BJ (cell line): ENCODE results near the gene MSRB3. TPM values are rescaled to one million over a fixed set of nuclear protein-coding genes. Genes with fewer than 3 reads are reported as not detected.

Source experiments
- CTCF ChIA-PET: fragments of 350-600 bp; formaldehyde crosslinking; extraction: SDS; loops from one replicate; lab custom pipeline; 2021; ENCODE audit warnings: antibody characterized with exemption, inconsistent platforms; lab: Yijun Ruan, JAX
- POLR2A ChIA-PET: fragments of 300-600 bp; sonication (Branson Sonifier 250); formaldehyde crosslinking; extraction: SDS; loops from one replicate; lab custom pipeline; 2021; ENCODE audit warnings: antibody characterized with exemption; lab: Charles Lee
- DNase-seq: peaks from one replicate; pipeline ENCODE4 v3.0.0-alpha.2; 2011; ENCODE audit warnings: low read depth
- H3K27me3 ChIP-seq: 2 replicates; pipeline ENCODE4 v1.6.0; 2011; ENCODE audit warnings: low read length; ENCODE audit not compliant: control insufficient read depth, insufficient read depth
- H3K36me3 ChIP-seq: 2 replicates; pipeline ENCODE4 v1.5.1; 2011; ENCODE audit warnings: low read length; ENCODE audit not compliant: control insufficient read depth, insufficient read depth
- H3K4me3 ChIP-seq: 2 replicates; pipeline ENCODE4 v1.5.1; 2011; ENCODE audit warnings: low read depth, mild to moderate bottlenecking, control low read depth, low read length
- polyA plus RNA-seq: library from polyadenylated mRNA; depleted of rRNA; stranded (reverse); fragments of >200 nt; gene quantifications from 2 replicates; pipeline ENCODE4 v1.2.3, GENCODE V29; 2011
- TF ChIP-seq, protein P1 (sequence below): IDR thresholded peaks from 2 replicates; pipeline ENCODE4 v1.5.1; 2011; ENCODE audit warnings: low read depth, mild to moderate bottlenecking, control low read depth, inconsistent platforms, low read length, moderate library complexity; ENCODE audit not compliant: insufficient read depth

MSRB3 gene
- polyA plus RNA-seq, 1 experiment = 76.0 TPM

DNA sequence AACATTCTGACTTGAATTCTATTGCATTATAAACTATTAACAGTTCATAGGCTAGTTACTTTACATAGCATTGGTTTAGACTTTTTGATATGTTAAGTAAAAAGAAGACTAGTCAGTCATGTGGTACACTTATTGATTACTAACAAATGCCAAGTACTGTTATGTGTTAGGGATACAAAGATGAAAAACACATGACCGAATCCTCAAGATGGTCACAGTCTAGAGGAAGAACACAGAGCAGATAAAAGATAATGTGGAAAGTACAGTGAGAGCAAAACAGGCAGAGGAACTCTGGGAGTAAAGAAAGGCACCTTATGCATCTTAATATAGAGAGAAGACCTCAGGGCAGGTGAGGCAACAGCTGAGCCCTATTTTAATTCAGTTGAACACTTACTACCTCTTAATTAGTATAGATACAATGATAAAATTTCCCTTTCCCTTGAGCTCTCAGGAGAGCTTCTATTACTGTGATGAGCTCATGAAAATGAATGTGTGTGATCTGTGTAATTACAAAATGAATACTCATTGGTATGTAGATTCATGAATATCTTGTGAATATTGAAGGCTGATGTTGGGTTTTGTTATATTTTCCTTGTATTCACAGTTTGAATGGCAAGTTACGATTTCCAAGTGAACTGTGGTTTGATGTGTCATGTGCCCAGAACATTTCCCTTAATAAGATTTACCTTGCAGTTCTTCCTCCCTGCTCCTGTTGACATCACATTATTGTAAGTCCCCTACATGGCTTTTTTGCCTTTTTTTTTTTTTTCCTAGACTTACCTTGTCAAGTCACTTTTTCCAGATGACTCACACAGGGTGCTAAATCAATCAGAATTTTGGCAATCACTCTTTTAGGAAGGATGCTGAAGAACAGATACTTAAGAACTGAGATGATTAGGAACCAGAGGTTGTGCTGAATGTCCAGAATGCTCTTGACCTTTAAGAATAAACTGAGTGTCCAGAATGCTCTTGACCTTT is 29.5 kb upstream of the MSRB3 start:
- no peak for DNase-seq
- Histone ChIP-seq H3K27me3 (no peaks in the 10 kb centered on the region), H3K36me3 (no peaks in the 10 kb centered on the region), H3K4me3 (no peak overlapping the region)
- CTCF ChIA-PET = no interaction called here
- TF ChIP-seq, protein P1, sequence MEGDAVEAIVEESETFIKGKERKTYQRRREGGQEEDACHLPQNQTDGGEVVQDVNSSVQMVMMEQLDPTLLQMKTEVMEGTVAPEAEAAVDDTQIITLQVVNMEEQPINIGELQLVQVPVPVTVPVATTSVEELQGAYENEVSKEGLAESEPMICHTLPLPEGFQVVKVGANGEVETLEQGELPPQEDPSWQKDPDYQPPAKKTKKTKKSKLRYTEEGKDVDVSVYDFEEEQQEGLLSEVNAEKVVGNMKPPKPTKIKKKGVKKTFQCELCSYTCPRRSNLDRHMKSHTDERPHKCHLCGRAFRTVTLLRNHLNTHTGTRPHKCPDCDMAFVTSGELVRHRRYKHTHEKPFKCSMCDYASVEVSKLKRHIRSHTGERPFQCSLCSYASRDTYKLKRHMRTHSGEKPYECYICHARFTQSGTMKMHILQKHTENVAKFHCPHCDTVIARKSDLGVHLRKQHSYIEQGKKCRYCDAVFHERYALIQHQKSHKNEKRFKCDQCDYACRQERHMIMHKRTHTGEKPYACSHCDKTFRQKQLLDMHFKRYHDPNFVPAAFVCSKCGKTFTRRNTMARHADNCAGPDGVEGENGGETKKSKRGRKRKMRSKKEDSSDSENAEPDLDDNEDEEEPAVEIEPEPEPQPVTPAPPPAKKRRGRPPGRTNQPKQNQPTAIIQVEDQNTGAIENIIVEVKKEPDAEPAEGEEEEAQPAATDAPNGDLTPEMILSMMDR = no peak
- POLR2A ChIA-PET = no interaction called here

DNA sequence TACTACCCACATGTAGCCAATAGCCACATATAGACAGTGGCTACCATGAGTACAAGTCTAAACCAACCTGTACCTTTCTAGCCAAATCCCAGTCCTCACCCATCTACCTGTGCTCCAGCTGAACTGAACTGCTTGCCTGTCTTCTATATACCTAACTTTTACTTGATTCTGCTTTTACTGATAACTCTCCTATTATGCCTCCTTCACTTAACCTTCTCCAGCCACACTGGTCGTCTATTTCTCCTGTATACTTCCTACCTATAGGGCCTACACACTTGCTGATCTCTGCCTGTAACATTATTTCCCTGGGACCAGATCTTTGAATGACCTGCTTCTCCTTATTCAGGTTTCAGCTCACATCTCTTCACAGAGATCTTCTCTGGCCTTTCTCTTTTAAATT is 26.0 kb upstream of the MSRB3 start:
- ChIA-PET CTCF (no interaction called here), POLR2A (no interaction called here)
- Histone ChIP-seq H3K4me3 (no peak overlapping the region), H3K27me3 (no peaks in the 10 kb centered on the region), H3K36me3 (no peaks in the 10 kb centered on the region)
- DNase-seq = no peak
- TF ChIP-seq, protein P1 = no peak

DNA sequence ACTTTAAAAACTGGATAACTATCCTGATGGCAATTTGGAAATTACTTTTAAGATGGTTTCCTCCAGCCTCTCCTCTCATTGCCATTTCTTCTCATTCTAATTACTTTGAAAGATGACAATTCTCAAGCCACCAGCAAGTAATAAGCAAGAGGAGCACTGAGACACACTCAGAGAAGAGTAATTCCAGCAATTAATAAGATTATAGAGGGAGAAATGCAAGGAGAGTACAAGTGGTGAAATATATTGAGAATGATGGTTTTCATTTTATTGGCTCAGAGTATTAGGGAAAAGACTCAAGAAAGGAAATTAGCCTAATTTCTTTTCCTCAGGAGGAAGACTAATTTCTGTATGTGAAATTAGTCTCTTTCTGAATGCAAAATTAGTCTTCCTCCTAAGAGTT is 20.5 kb upstream of the MSRB3 start:
- H3K36me3 ChIP-seq = no peaks in the 10 kb centered on the region
- POLR2A ChIA-PET = no interaction called here
- no peak overlapping the region for H3K4me3 ChIP-seq
- no peaks in the 10 kb centered on the region for H3K27me3 ChIP-seq
- TF ChIP-seq, protein P1 = no peak
- DNase-seq = no peak
- CTCF ChIA-PET = no interaction called here

DNA sequence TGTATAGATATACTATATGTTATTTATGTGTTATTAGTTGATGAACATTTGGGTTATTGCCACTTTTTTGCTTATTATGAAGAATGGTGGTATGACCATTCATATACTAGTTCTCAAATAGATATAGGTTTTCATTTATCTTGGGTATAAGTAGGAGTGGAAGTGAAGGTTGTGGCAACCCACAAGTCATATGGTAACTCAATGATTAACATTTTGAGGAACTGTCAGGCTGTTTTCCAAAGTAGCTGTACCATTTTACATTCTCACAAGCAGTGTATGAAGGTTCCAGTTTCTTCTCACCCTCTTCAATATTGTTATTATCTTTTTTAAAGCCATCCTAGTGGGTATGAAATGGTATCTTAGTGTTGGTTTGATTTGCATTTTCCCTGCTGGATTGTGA is 19.0 kb upstream of the MSRB3 start:
- Histone ChIP-seq H3K27me3 (no peaks in the 10 kb centered on the region), H3K4me3 (no peak overlapping the region), H3K36me3 (no peaks in the 10 kb centered on the region)
- ChIA-PET POLR2A (no interaction called here), CTCF (no interaction called here)
- TF ChIP-seq, protein P1 = no peak
- no peak for DNase-seq

DNA sequence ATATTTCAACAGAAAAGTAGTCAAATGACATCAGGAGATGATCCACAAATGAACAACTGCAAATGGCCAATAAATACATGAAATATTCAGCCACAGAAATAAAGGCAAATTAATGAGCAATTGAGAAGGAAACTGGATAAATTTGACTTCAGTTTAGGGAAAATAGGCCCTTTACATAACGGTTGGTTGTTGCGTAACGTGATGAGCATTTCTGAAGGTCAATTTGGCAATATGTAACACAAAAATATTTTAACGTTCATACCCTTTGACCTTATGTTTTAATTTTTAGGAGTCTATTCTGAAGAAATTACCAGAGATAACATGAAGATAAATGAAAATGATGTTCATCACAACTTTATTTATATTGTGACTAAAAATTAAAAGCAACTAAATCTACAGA is 14.7 kb upstream of the MSRB3 start:
- ChIA-PET POLR2A (no interaction called here), CTCF (no interaction called here)

More for the DNA sequence above, 14.7 kb upstream of the MSRB3 start:
- DNase-seq = no peak
- TF ChIP-seq, protein P1 = no peak
- H3K27me3 ChIP-seq = no peaks in the 10 kb centered on the region
- no peak overlapping the region for H3K4me3 ChIP-seq
- H3K36me3 ChIP-seq = no peaks in the 10 kb centered on the region
